Caco-2 (cell line): Measurements from ENCODE around the gene CIAO1. TPM values are rescaled to one million over a fixed set of nuclear protein-coding genes. Genes with fewer than 3 reads are reported as not detected.
A peak's percentile ranks its signal among the peaks of the same experiment; 100 is the strongest.

ENCODE experiments used
- BruUV-seq: library from RNA; stranded (reverse); fragments of 400-500 nt; replicated peaks from 2 replicates; lab custom pipeline; 2021; lab: Mats Ljungman, UMichigan
- CTCF ChIA-PET: fragments of 300-600 bp; sonication (Branson Sonifier 250); formaldehyde crosslinking; loops from one replicate; lab custom pipeline; 2022; ENCODE audit warnings: antibody characterized with exemption; lab: Charles Lee
- POLR2A ChIA-PET: fragments of 300-600 bp; sonication (Branson Sonifier 250); formaldehyde crosslinking; loops from one replicate; lab custom pipeline; 2022; ENCODE audit warnings: antibody characterized with exemption; lab: Charles Lee
- DNase-seq, 2 experiments: peaks; one replicate each; pipeline versions ENCODE4 v3.0.0 to v3.0.0-alpha.2; 2020 to 2022
- H3K27me3 ChIP-seq: replicated peaks from 2 replicates; pipeline ENCODE4 v1.6.0; 2011; ENCODE audit warnings: low read length; ENCODE audit not compliant: control insufficient read depth, insufficient read depth
- H3K36me3 ChIP-seq: 2 replicates; pipeline ENCODE4 v1.5.1; 2011; ENCODE audit warnings: low read length; ENCODE audit not compliant: control insufficient read depth, insufficient read depth
- H3K4me1 ChIP-seq: fragments of 250-450 bp; sonication (Bioruptor Pico); 2 replicates; pipeline ENCODE4 v1.5.1; 2020; ENCODE audit warnings: mild to moderate bottlenecking
- H3K4me3 ChIP-seq: 2 replicates; pipeline ENCODE4 v1.5.1; 2011; ENCODE audit warnings: low read depth, mild to moderate bottlenecking, control low read depth, low read length
- H3K9me3 ChIP-seq: fragments of 250-450 bp; sonication (Bioruptor Pico); 2 replicates; pipeline ENCODE4 v1.5.1; 2020; ENCODE audit warnings: mild to moderate bottlenecking, moderate library complexity
- H3K27ac Mint-ChIP-seq: one replicate; pipeline ENCODE4 v1.8.0; 2022; ENCODE audit warnings: mixed read lengths; ENCODE audit not compliant: unreplicated experiment
- H3K27me3 Mint-ChIP-seq: one replicate; pipeline ENCODE4 v1.8.0; 2022; ENCODE audit warnings: mixed read lengths; ENCODE audit not compliant: insufficient read depth, unreplicated experiment
- H3K36me3 Mint-ChIP-seq: one replicate; pipeline ENCODE4 v1.8.0; 2022; ENCODE audit warnings: mild to moderate bottlenecking, mixed read lengths; ENCODE audit not compliant: insufficient read depth, unreplicated experiment
- H3K4me1 Mint-ChIP-seq: one replicate; pipeline ENCODE4 v1.8.0; 2022; ENCODE audit warnings: low read depth, mixed read lengths; ENCODE audit not compliant: unreplicated experiment
- H3K4me3 Mint-ChIP-seq: one replicate; pipeline ENCODE4 v1.8.0; 2022; ENCODE audit warnings: mild to moderate bottlenecking, moderate library complexity, mixed read lengths; ENCODE audit not compliant: unreplicated experiment
- H3K9me3 Mint-ChIP-seq: one replicate; pipeline ENCODE4 v1.8.0; 2022; ENCODE audit warnings: mixed read lengths; ENCODE audit not compliant: unreplicated experiment
- CTCF ChIP-seq, 2 experiments: fragments of 200-600 bp in 1 of 2; IDR thresholded peaks; 1 replicate in 1 of 2; 2 replicates in 1 of 2; pipeline versions ENCODE4 v1.5.1 to v1.8.0; 2011 to 2022; ENCODE audit warnings: antibody characterized with exemption in 1 of 2, control low read depth in 1 of 2, inconsistent platforms in 1 of 2, low read depth in 1 of 2, low read length in 1 of 2, mild to moderate bottlenecking in 1 of 2, moderate library complexity in 1 of 2; ENCODE audit not compliant: insufficient read depth in 1 of 2, severe bottlenecking in 1 of 2, unreplicated experiment in 1 of 2
- intact Hi-C: fragments of 100-400 bp; cut with micrococcal nuclease; formaldehyde crosslinking; loops from one replicate; pipeline ENCODE4 v1.10.0; 2022; ENCODE audit not compliant: unreplicated experiment
- total RNA-seq: library from RNA; stranded (reverse); gene quantifications from 2 replicates; pipeline ENCODE4 v1.2.3, GENCODE V29; 2022

Gene CIAO1
- total RNA-seq, 1 experiment from 2014 or later = 97.9 TPM

DNA sequence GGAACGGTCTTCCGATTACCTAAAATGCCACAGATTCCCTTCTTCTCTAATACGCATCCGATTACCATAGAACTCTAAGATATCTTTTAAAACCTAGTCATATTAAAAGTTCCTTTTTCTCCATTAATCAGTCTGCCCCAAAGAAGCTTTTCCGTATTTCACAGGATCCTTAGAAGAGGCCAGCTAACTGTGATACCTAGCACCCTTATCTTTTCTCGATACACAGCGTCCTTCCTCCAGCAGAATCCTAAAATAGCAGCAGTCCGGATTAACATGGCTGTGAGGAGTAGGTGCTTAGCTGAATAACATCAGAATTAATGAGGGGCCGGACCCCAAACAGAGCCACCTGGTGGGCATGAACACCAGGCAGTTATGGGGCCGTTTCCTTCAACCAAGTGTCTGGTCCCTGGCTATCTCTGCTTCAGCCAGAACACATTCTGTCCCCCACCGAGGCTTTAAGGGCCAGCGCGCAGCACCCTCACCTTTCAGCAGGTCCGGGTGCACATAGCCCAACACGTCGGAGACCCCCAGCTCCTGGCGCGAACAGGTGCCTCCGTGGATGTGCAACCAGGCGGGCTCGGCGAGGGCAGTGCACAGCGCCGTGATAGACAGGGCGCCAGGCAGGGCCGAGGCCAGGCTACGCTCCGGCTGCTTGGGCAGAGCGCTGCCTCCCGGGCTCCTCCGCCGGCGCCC lies 1.2 kb upstream of the CIAO1 start:
- DNase-seq = peak in 1 of 2 experiments; percentile 35
- TF ChIP-seq CTCF (IDR thresholded peaks at IDR 0.05; ENCODE audit: insufficient read depth in 1 of 2, low read depth in 1 of 2, low read length in 1 of 2, severe bottlenecking in 1 of 2, unreplicated experiment in 1 of 2) = peak; percentile 26 to 44
- Histone ChIP-seq H3K9me3 (no peaks in the 10 kb centered on the region), H3K4me3 (peak overlapping the region; percentile 92), H3K4me1 (peaks cover 40% of the 10 kb centered on the region), H3K36me3 (no peaks in the 10 kb centered on the region; the same call in 1 of the 2 replicates), H3K27me3 (no peaks in the 10 kb centered on the region)
- peak overlapping the region; percentile 67 for H3K27ac Mint-ChIP-seq
- intact Hi-C loops = loop anchor here (1.0 to 10.0 kb wide), 5 partner anchors 57 to 270 kb away; partner anchors contain the start of genes ANKRD36C, NEURL3 and STARD7
- H3K9me3 Mint-ChIP-seq = no peaks in the 10 kb centered on the region
- CTCF ChIA-PET = interaction anchor here (0.6 to 1.1 kb wide), 2 partner anchors 126 to 272 kb away, joined by 3 to 4 read pairs; partner anchors contain the start of gene ASTL
- H3K4me3 Mint-ChIP-seq = peak overlapping the region; percentile 88
- BruUV-seq = no TSS peak
- POLR2A ChIA-PET = no interaction called here
- H3K36me3 Mint-ChIP-seq = peaks cover 43% of the 10 kb centered on the region
- peaks cover 30% of the 10 kb centered on the region for H3K4me1 Mint-ChIP-seq
- H3K27me3 Mint-ChIP-seq = no peaks in the 10 kb centered on the region

DNA sequence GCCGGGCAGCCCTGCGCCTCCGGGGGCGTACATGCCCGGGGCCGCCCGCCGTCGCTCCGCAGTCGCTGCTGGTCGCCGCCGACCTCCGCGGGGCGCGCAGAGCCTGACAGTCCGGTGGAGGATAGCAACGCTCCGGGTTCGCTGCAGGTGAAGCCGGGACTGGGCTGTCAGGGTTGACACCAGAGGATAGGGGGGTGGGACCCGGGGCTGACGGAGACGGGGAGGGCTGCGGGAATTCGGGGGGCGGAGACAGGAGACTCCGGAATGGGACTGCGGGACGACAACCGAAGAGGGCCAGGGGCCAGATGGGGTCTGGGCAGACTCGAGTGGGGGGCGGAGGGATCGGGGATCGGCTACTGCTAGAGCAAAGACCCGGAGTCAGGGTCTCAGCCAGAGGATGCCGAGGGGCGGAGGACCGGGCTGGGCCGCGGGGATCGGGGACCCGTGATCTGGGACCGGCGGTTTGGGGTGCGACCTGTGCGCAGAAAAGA lies 631 bp upstream of the CIAO1 start:
- intact Hi-C loops = loop anchor here (1.0 to 10.0 kb wide), 5 partner anchors 57 to 271 kb away; partner anchors contain the start of genes ANKRD36C, NEURL3 and STARD7
- peak; percentile 64 to 68 for DNase-seq
- H3K27ac Mint-ChIP-seq = peak overlapping the region; percentile 67
- H3K4me3 Mint-ChIP-seq = peak overlapping the region; percentile 88
- H3K4me1 ChIP-seq = peaks cover 36% of the 10 kb centered on the region
- no peaks in the 10 kb centered on the region for H3K27me3 ChIP-seq
- H3K4me1 Mint-ChIP-seq = peaks cover 28% of the 10 kb centered on the region
- H3K27me3 Mint-ChIP-seq = no peaks in the 10 kb centered on the region
- H3K4me3 ChIP-seq = peak overlapping the region; percentile 92
- peaks cover 48% of the 10 kb centered on the region for H3K36me3 Mint-ChIP-seq
- no TSS peak for BruUV-seq
- CTCF ChIA-PET = interaction anchor here (1.1 kb wide), 1 partner anchor 127 kb away, joined by 4 read pairs; the partner anchor contains the start of gene ASTL
- no peaks in the 10 kb centered on the region for H3K9me3 Mint-ChIP-seq
- POLR2A ChIA-PET = no interaction called here
- H3K9me3 ChIP-seq = no peaks in the 10 kb centered on the region
- TF ChIP-seq CTCF (IDR thresholded peaks at IDR 0.05; ENCODE audit: insufficient read depth in 1 of 2, low read depth in 1 of 2, low read length in 1 of 2, severe bottlenecking in 1 of 2, unreplicated experiment in 1 of 2) = no peak
- no peaks in the 10 kb centered on the region; the same call in 1 of the 2 replicates for H3K36me3 ChIP-seq
